ENCODE measurements around the gene NEIL1. TPM values are rescaled to one million over a fixed set of nuclear protein-coding genes. Genes with fewer than 3 reads are reported as not detected.
"Not testable (repeated sequence)": the region's sequence is repeated elsewhere in the genome, so short reads cannot be mapped to it uniquely, and the experiment has no call there.

NEIL1 gene
- total RNA-seq, 2 experiments from 2014 or later: 8.6 to 9.8 TPM

DNA sequence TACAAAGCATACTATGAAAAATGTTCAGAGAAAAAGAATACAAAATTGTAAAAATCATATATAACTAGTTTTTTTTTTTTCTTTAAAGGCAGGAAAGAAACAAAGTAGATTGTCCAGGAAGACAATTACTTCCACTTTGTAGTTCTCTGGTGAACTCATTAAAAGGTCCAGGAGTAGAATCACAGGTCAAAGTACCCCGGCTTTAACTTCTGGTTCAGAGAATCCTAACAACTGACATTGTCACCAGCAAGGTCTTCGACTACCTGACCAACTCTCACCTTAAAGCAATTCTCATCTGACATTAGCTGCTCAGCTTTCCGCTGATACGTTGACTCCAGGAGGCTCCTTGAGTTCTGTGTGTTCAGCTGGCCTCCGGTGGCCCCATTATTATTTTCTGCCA is 37.1 kb downstream of the NEIL1 start:
- H3K4me1 Mint-ChIP-seq; DNase-seq; POLR2A ChIA-PET; H3K9me3 Mint-ChIP-seq; H3K27me3 Mint-ChIP-seq; H3K4me3 Mint-ChIP-seq; H3K27ac Mint-ChIP-seq; ATAC-seq (ENCODE audit: low read depth): not testable (repeated sequence)
- H3K36me3 Mint-ChIP-seq: peaks cover 31% of the 10 kb centered on the region

DNA sequence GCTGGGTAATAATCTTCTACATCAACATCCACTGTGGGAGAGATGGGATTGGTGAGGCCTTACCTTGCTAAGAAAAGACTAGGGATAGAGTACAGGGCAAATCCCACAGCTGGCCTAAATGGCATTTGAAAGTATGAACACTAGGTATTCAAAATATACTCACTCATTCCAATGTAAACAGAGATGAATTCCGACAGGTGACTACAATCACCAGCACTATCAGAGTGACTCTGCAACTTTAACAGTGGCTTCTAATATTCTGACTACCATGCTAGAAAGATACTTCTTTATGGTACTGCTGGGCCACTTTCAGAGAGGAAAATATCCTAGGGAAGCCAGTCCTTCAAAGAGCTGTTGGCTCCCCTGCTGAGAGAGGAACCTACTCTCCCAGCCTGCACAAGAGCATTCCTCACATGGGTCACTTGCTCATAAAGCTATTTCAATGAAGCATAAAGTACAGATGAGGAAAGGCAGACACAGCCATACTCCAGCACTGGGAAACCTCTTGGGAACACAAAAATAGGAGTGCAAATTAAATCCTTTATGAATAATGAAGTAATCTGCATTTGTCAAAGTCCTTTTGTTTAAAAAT is 43.0 kb downstream of the NEIL1 start:
- DNase-seq: no peak
- POLR2A ChIA-PET: interaction anchor here (0.8 kb wide), 1 partner anchor 22 kb away, joined by 3 read pairs; no protein-coding TSS in a partner anchor
- Mint-ChIP-seq H3K27ac (peak overlapping the region; percentile 64), H3K4me1 (peaks cover 4% of the 10 kb centered on the region), H3K36me3 (peaks cover 27% of the 10 kb centered on the region), H3K4me3 (no peak overlapping the region), H3K27me3 (no peaks in the 10 kb centered on the region), H3K9me3 (no peaks in the 10 kb centered on the region)
- no peak for ATAC-seq (ENCODE audit: low read depth)

DNA sequence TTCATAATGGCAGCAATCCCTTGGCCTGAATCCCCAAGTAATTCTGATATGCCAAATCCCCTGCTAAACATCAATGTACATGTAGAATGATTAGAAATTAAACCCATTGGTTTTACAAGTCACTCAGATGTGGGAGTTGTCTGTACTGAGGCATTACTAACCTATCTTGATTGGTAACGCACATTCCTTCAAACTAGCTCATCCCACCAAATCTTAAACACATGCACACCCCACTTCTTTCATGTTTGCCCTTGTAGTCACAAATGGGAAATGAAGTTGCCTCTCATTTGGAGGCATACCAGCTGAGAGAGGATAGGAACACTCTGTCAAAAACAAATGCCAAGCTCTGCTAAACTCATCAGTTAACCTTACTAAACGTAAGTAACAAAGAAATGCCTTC is 50.7 kb downstream of the NEIL1 start:
- Mint-ChIP-seq H3K27ac (no peak overlapping the region), H3K4me1 (peaks cover 3% of the 10 kb centered on the region), H3K27me3 (no peaks in the 10 kb centered on the region), H3K36me3 (peaks cover 29% of the 10 kb centered on the region), H3K4me3 (no peak overlapping the region), H3K9me3 (no peaks in the 10 kb centered on the region)
- DNase-seq (no peak), ATAC-seq (ENCODE audit: low read depth) (no peak)
- POLR2A ChIA-PET: no interaction called here

DNA sequence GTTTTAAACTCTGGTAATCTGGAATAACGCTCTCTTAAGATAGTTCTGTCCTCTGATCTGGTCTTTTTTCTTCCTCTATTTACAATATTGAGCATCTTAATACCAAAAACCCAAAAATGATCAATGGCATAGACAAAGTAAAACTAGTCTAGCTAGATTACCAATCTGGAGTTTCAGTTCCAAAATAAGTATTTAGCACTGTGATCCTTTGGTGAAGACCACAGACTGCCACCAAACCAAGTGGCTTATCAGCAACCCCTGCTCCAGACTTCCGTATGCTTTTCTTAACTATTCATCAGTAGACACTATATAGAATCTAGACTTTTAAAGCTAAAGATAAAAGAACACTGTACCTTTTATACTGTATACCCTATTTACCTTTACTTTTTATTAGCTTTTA is 57.1 kb downstream of the NEIL1 start:
- peaks cover 3% of the 10 kb centered on the region for H3K4me1 Mint-ChIP-seq
- H3K9me3 Mint-ChIP-seq: no peaks in the 10 kb centered on the region
- POLR2A ChIA-PET: no interaction called here
- ATAC-seq (ENCODE audit: low read depth) (no peak), DNase-seq (no peak)
- peaks cover 47% of the 10 kb centered on the region for H3K36me3 Mint-ChIP-seq
- no peak overlapping the region for H3K27ac Mint-ChIP-seq
- H3K27me3 Mint-ChIP-seq: no peaks in the 10 kb centered on the region
- no peak overlapping the region for H3K4me3 Mint-ChIP-seq

Small RNA genes lying within 50 kb of the gene (microRNA-seq; reads per million reads assigned to microRNA genes)
- not detected for gene MIR631

Other genes starting within 250 kb of the NEIL1 start
- gene C15orf39, start 145.2 kb upstream of the NEIL1 start, total RNA-seq: 10 to 100 TPM; 45.6 to 45.9 TPM
- not detected for gene GOLGA6C, start 88.7 kb upstream of the NEIL1 start, total RNA-seq
- gene GOLGA6D, start 64.2 kb upstream of the NEIL1 start, total RNA-seq: not detected
- 10 to 100 TPM; 78.2 to 79.3 TPM for gene COMMD4, start 11.0 kb upstream of the NEIL1 start, total RNA-seq
- 100 to 1,000 TPM; 232 to 235 TPM for gene MAN2C1, start 21.6 kb downstream of the NEIL1 start, total RNA-seq
- 100 to 1,000 TPM; 113 to 119 TPM for gene SIN3A, start 104.7 kb downstream of the NEIL1 start, total RNA-seq
- gene PTPN9, start 232.3 kb downstream of the NEIL1 start, total RNA-seq: 10 to 100 TPM; 35.8 to 37.5 TPM